ENCODE measurements around the gene DNAH17.

DNA sequence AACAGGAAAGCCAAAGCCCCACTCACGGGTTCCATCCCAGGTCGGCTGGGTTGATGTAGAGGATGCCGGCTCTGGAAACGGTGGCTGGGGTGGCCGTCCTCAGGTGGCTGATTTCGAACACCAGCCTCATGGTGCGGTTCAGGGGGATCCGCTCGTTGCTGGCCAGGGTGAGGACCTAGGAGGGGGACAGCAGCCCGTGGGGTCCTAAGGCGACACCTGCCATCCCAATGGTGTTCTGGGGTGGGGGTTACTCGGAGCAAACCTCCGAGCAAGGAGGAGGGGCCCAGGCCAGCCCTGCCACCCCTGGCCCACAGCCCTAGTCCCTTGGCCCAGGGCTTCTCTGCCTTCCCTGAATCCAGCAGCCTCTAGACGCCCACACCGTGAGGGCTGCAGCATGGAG lies 86.5 kb downstream of the DNAH17 start:
- TF ChIP-seq, protein P1, sequence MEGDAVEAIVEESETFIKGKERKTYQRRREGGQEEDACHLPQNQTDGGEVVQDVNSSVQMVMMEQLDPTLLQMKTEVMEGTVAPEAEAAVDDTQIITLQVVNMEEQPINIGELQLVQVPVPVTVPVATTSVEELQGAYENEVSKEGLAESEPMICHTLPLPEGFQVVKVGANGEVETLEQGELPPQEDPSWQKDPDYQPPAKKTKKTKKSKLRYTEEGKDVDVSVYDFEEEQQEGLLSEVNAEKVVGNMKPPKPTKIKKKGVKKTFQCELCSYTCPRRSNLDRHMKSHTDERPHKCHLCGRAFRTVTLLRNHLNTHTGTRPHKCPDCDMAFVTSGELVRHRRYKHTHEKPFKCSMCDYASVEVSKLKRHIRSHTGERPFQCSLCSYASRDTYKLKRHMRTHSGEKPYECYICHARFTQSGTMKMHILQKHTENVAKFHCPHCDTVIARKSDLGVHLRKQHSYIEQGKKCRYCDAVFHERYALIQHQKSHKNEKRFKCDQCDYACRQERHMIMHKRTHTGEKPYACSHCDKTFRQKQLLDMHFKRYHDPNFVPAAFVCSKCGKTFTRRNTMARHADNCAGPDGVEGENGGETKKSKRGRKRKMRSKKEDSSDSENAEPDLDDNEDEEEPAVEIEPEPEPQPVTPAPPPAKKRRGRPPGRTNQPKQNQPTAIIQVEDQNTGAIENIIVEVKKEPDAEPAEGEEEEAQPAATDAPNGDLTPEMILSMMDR (CRISPR knock-in tag; IDR thresholded peaks at IDR 0.05): no peak
- TF ChIP-seq MAZ (IDR thresholded peaks at IDR 0.05; ENCODE audit: borderline replicate concordance, low read depth, low read length) (no peak), MAZ (CRISPR knock-in tag; IDR thresholded peaks at IDR 0.05; ENCODE audit: low read depth) (no peak), KDM2A (CRISPR knock-in tag; IDR thresholded peaks at IDR 0.05; ENCODE audit: borderline replicate concordance, low read depth) (no peak), ZNF274 (CRISPR knock-in tag; IDR thresholded peaks at IDR 0.05) (no peak)

Measured in HepG2 (cell line).